Astrocyte (in vitro differentiated cells and primary cell): ENCODE data around the gene MAP7.

Source experiments
- EZH2 ChIP-seq: IDR thresholded peaks from 2 replicates; pipeline ENCODE4 v1.6.1; 2012; ENCODE audit warnings: mild to moderate bottlenecking, low read length, inconsistent platforms; ENCODE audit not compliant: insufficient read depth
- TF ChIP-seq, protein P1 (sequence below): IDR thresholded peaks from 2 replicates; pipeline ENCODE4 v1.5.1; 2011; ENCODE audit warnings: low read depth, mild to moderate bottlenecking, inconsistent platforms, low read length, moderate library complexity; ENCODE audit not compliant: insufficient read depth

DNA sequence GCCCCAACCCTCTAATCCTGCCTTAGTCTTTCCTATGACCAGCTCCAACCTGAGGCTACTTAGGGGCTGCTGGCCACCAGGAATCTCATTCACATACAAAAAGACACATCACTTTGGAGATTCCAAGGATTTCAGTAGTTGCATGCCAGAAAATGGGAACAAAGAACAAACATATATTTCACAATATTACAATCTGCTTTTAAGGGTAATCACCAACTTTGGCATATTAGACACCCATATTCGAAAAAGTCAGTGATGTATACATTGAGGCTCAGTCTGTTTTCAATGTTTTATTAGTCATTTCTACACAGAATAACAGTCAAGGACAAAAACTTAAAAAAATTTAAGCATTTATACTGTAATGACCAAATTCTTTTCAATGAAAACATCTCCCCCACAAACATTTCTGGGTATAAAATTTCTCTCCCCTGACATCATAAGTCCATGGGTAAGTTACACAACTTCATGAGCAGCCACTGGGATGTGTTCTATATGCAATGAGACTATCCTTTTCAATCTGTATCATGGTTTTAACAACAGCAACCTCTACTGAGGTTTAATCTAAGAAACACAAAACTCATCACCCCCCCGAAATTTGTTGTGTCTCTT lies 103.5 kb downstream of the MAP7 start:
- TF ChIP-seq, protein P1, sequence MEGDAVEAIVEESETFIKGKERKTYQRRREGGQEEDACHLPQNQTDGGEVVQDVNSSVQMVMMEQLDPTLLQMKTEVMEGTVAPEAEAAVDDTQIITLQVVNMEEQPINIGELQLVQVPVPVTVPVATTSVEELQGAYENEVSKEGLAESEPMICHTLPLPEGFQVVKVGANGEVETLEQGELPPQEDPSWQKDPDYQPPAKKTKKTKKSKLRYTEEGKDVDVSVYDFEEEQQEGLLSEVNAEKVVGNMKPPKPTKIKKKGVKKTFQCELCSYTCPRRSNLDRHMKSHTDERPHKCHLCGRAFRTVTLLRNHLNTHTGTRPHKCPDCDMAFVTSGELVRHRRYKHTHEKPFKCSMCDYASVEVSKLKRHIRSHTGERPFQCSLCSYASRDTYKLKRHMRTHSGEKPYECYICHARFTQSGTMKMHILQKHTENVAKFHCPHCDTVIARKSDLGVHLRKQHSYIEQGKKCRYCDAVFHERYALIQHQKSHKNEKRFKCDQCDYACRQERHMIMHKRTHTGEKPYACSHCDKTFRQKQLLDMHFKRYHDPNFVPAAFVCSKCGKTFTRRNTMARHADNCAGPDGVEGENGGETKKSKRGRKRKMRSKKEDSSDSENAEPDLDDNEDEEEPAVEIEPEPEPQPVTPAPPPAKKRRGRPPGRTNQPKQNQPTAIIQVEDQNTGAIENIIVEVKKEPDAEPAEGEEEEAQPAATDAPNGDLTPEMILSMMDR = no peak
- TF ChIP-seq EZH2 = no peak
